WTC11 (cell line): Measurements from ENCODE around the gene ACOXL.

ENCODE experiments used
- FOXJ3 ChIP-seq: sonication (generic); formaldehyde crosslinking; IDR thresholded peaks from 2 replicates; pipeline ENCODE4 v1.9.0; 2021; ENCODE audit warnings: missing genetic modification reagents, mild to moderate bottlenecking, borderline replicate concordance
- HMGA2 ChIP-seq: fragments of 250-450 bp; sonication (Bioruptor Pico); IDR thresholded peaks from 2 replicates; pipeline ENCODE4 v1.4.0; 2021; ENCODE audit warnings: mild to moderate bottlenecking, moderate library complexity
- JAZF1 ChIP-seq: fragments of 250-450 bp; sonication (Bioruptor Pico); IDR thresholded peaks from 2 replicates; pipeline ENCODE4 v1.9.0; 2021; ENCODE audit warnings: moderate library complexity, mild to moderate bottlenecking, inconsistent platforms
- SP1 ChIP-seq: sonication (generic); formaldehyde crosslinking; conservative IDR thresholded peaks from 2 replicates; pipeline ENCODE4 v1.8.1; 2022; ENCODE audit warnings: missing genetic modification reagents
- TCF7 ChIP-seq: sonication (generic); formaldehyde crosslinking; IDR thresholded peaks from 2 replicates; pipeline ENCODE4 v1.8.0; 2022; ENCODE audit warnings: mild to moderate bottlenecking, low read depth, missing genetic modification reagents, moderate library complexity
- ZNF396 ChIP-seq: fragments of 250-450 bp; sonication (Bioruptor Pico); IDR thresholded peaks from 2 replicates; pipeline ENCODE4 v1.8.0; 2021; ENCODE audit warnings: mild to moderate bottlenecking, moderate library complexity, borderline replicate concordance
- TF ChIP-seq, protein P1 (sequence below): fragments of 200-600 bp; IDR thresholded peaks from 2 replicates; pipeline ENCODE4 v1.8.0; 2022; ENCODE audit warnings: antibody characterized with exemption
- TF ChIP-seq, protein P2 (sequence below): sonication (generic); formaldehyde crosslinking; IDR thresholded peaks from 2 replicates; pipeline ENCODE4 v1.8.1; 2022; ENCODE audit warnings: mild to moderate bottlenecking, missing genetic modification reagents, moderate library complexity, borderline replicate concordance
- TF ChIP-seq, protein P3 (sequence below): sonication (generic); formaldehyde crosslinking; conservative IDR thresholded peaks from 2 replicates; pipeline ENCODE4 v1.8.1; 2022; ENCODE audit warnings: mild to moderate bottlenecking, missing genetic modification reagents
- TF ChIP-seq, protein P4 (sequence below): sonication (generic); formaldehyde crosslinking; IDR thresholded peaks from 2 replicates; pipeline ENCODE4 v1.8.1; 2023; ENCODE audit warnings: mild to moderate bottlenecking, missing genetic modification reagents, moderate library complexity

DNA sequence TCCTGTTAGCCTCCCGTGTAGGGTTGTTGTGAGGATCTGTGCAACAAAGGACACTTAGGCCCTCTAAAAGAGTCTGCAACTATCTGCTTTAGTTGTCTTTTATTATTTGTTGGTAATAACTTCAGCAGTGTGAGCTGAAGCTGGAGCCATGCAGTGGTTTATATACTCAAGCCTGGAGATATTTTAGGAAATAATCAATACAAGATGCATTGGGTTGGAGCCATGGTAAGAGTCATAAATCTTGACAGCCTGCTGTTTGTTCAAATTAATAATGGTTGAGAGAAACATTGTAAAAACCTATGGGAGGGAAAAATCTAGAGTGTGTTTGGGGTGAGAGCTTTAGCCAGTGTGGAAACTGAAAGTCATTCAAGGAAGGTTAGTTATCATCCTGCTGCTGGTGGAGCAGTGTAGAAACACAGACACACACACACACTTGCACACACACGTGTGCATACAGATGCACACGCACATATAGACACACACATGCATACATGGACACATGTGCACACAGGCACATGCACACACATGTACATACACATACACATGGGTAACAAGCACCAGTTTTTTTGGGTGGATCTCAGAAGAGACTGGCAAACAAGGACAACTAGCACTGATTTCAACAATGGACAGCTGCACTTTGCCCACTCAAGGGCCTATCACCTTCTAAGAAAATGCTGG is 51.0 kb downstream of the ACOXL start:
- TF ChIP-seq, protein P1, sequence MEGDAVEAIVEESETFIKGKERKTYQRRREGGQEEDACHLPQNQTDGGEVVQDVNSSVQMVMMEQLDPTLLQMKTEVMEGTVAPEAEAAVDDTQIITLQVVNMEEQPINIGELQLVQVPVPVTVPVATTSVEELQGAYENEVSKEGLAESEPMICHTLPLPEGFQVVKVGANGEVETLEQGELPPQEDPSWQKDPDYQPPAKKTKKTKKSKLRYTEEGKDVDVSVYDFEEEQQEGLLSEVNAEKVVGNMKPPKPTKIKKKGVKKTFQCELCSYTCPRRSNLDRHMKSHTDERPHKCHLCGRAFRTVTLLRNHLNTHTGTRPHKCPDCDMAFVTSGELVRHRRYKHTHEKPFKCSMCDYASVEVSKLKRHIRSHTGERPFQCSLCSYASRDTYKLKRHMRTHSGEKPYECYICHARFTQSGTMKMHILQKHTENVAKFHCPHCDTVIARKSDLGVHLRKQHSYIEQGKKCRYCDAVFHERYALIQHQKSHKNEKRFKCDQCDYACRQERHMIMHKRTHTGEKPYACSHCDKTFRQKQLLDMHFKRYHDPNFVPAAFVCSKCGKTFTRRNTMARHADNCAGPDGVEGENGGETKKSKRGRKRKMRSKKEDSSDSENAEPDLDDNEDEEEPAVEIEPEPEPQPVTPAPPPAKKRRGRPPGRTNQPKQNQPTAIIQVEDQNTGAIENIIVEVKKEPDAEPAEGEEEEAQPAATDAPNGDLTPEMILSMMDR = no peak
- TF ChIP-seq HMGA2 (CRISPR knock-in tag) (no peak), TCF7 (no peak), JAZF1 (CRISPR knock-in tag) (no peak), FOXJ3 (CRISPR knock-in tag) (no peak), SP1 (CRISPR knock-in tag) (no peak), ZNF396 (CRISPR knock-in tag) (no peak)
- TF ChIP-seq, protein P2, sequence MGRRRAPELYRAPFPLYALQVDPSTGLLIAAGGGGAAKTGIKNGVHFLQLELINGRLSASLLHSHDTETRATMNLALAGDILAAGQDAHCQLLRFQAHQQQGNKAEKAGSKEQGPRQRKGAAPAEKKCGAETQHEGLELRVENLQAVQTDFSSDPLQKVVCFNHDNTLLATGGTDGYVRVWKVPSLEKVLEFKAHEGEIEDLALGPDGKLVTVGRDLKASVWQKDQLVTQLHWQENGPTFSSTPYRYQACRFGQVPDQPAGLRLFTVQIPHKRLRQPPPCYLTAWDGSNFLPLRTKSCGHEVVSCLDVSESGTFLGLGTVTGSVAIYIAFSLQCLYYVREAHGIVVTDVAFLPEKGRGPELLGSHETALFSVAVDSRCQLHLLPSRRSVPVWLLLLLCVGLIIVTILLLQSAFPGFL (CRISPR knock-in tag) = no peak
- TF ChIP-seq, protein P3, sequence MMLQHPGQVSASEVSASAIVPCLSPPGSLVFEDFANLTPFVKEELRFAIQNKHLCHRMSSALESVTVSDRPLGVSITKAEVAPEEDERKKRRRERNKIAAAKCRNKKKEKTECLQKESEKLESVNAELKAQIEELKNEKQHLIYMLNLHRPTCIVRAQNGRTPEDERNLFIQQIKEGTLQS (CRISPR knock-in tag) = no peak
- TF ChIP-seq, protein P4, sequence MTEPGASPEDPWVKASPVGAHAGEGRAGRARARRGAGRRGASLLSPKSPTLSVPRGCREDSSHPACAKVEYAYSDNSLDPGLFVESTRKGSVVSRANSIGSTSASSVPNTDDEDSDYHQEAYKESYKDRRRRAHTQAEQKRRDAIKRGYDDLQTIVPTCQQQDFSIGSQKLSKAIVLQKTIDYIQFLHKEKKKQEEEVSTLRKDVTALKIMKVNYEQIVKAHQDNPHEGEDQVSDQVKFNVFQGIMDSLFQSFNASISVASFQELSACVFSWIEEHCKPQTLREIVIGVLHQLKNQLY = no peak
